SU-DHL-6 (cell line): ENCODE data around the gene PLCB1.

ENCODE experiments used
- H2AFZ ChIP-seq: fragments of 200-600 bp; sonication (generic); 2 replicates; pipeline ENCODE4 v1.6.1; 2014; ENCODE audit warnings: low read depth, mild to moderate bottlenecking, moderate library complexity, mixed read lengths, antibody characterized with exemption, low read length; ENCODE audit not compliant: severe bottlenecking
- H3F3A ChIP-seq: fragments of 200-600 bp; shearing (Covaris generic); 2 replicates; pipeline ENCODE4 v1.6.0; 2016; ENCODE audit warnings: antibody characterized with exemption, mild to moderate bottlenecking; ENCODE audit not compliant: insufficient read depth
- H3K27ac ChIP-seq: fragments of 200-600 bp; sonication (generic); 2 replicates; pipeline ENCODE4 v1.5.1; 2016; ENCODE audit warnings: low read depth, mild to moderate bottlenecking, low read length, moderate library complexity, mixed read lengths
- H3K27me3 ChIP-seq: fragments of 200-600 bp; sonication (generic), shearing (Covaris generic); 2 replicates; pipeline ENCODE4 v1.6.0; 2014; ENCODE audit warnings: mild to moderate bottlenecking, low read length
- H3K36me3 ChIP-seq: fragments of 200-600 bp; sonication (generic); 2 replicates; pipeline ENCODE4 v1.6.1; 2014; ENCODE audit warnings: mild to moderate bottlenecking, low read length, mixed read lengths
- H3K4me2 ChIP-seq: fragments of 300-600, 200-600 bp; shearing (Covaris generic), sonication (generic); 2 replicates; pipeline ENCODE4 v1.6.0; 2014; ENCODE audit warnings: low read length, low read depth, mild to moderate bottlenecking; ENCODE audit not compliant: poor library complexity, severe bottlenecking
- H3K4me3 ChIP-seq: fragments of 200-600 bp; sonication (generic); 2 replicates; pipeline ENCODE4 v1.5.1; 2014; ENCODE audit warnings: antibody characterized with exemption, low read length, mild to moderate bottlenecking, mixed read lengths; ENCODE audit not compliant: insufficient read depth, poor library complexity, severe bottlenecking
- H3K79me2 ChIP-seq: fragments of 200-600 bp; sonication (generic); 2 replicates; pipeline ENCODE4 v1.6.1; 2014; ENCODE audit warnings: mild to moderate bottlenecking, low read length, moderate library complexity; ENCODE audit not compliant: insufficient read depth
- H3K9ac ChIP-seq: fragments of 200-600 bp; sonication (generic); 2 replicates; pipeline ENCODE4 v1.7.0; 2014; ENCODE audit warnings: mild to moderate bottlenecking, low read length
- H3K9me2 ChIP-seq: fragments of 200-600 bp; sonication (generic); replicated peaks from 2 replicates; pipeline ENCODE4 v1.6.1; 2014; ENCODE audit warnings: low read length; ENCODE audit not compliant: insufficient read depth
- H3K9me3 ChIP-seq: fragments of 200-600 bp; sonication (generic); 2 replicates; pipeline ENCODE4 v1.6.1; 2014; ENCODE audit warnings: low read length, mixed read lengths; ENCODE audit not compliant: insufficient read depth
- H4K20me1 ChIP-seq: fragments of 200-600 bp; sonication (generic); 2 replicates; pipeline ENCODE4 v1.6.1; 2014; ENCODE audit warnings: low read depth, mild to moderate bottlenecking, antibody characterized with exemption, low read length, moderate library complexity, mixed read lengths
- EZH2phosphoT487 ChIP-seq: fragments of 200-600 bp; sonication (generic), shearing (Covaris generic); conservative IDR thresholded peaks from 2 replicates; pipeline ENCODE4 v1.6.1; 2018; ENCODE audit warnings: mild to moderate bottlenecking, antibody characterized with exemption, low read length, moderate library complexity, mixed read lengths
- TF ChIP-seq, protein P1 (sequence below): fragments of 200-600 bp; sonication (generic); IDR thresholded peaks from one replicate; pipeline ENCODE4 v1.5.1; 2017; ENCODE audit warnings: antibody characterized with exemption, mild to moderate bottlenecking, low read length, moderate library complexity; ENCODE audit not compliant: insufficient read depth, poor library complexity, severe bottlenecking

Gene PLCB1

DNA sequence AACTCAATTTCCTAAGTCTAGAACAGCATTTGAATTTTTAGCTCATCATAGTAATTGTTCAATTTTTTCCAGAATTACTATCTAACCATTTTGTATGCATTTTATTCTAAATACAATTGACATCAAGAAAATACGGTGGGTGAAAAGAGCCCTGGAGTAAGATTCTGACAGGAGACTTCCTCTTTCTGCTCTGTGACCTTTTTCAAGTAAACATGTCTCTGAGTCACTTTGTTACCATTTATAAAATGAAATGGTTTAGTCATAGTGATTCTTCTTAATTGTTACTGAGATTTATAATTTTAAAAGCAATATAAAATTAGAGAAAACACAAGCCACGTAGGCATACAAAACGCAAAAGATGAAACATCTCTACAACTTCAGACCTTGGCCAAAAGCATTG, 80.2 kb downstream of the PLCB1 start:
- no peaks in the 10 kb centered on the region for H3K79me2 ChIP-seq
- no peaks in the 10 kb centered on the region for H3K9me2 ChIP-seq
- H2AFZ ChIP-seq: no peak overlapping the region
- H3K27ac ChIP-seq: no peak overlapping the region
- H3K36me3 ChIP-seq: no peaks in the 10 kb centered on the region
- TF ChIP-seq EZH2phosphoT487: no peak
- TF ChIP-seq, protein P1, sequence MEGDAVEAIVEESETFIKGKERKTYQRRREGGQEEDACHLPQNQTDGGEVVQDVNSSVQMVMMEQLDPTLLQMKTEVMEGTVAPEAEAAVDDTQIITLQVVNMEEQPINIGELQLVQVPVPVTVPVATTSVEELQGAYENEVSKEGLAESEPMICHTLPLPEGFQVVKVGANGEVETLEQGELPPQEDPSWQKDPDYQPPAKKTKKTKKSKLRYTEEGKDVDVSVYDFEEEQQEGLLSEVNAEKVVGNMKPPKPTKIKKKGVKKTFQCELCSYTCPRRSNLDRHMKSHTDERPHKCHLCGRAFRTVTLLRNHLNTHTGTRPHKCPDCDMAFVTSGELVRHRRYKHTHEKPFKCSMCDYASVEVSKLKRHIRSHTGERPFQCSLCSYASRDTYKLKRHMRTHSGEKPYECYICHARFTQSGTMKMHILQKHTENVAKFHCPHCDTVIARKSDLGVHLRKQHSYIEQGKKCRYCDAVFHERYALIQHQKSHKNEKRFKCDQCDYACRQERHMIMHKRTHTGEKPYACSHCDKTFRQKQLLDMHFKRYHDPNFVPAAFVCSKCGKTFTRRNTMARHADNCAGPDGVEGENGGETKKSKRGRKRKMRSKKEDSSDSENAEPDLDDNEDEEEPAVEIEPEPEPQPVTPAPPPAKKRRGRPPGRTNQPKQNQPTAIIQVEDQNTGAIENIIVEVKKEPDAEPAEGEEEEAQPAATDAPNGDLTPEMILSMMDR: no peak
- H4K20me1 ChIP-seq: no peaks in the 10 kb centered on the region
- H3K9me3 ChIP-seq: no peaks in the 10 kb centered on the region
- H3K27me3 ChIP-seq: no peaks in the 10 kb centered on the region
- no peak overlapping the region for H3K4me3 ChIP-seq
- no peak overlapping the region for H3K4me2 ChIP-seq
- H3K9ac ChIP-seq: no peak overlapping the region
- no peaks in the 10 kb centered on the region for H3F3A ChIP-seq

DNA sequence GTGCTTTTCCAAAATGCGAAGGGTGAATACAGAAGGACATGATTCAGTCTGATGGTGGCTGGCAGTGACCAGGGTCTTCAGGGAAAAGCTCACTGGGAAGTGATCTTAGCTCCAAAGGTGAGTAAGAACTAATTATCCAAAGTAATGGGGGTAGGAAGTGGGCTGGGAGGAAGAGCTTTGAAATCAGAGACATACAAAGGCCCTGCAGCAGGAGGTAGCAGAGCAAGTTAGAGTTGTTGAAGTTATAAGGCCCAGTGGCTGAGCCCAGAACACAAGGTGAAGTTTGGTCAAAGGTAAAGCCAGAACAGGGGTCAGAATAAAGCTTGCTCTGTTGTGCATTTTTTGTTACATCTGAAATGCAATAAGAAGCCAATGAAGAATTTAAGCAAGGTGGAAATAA, 81.2 kb downstream of the PLCB1 start:
- H3K4me3 ChIP-seq: no peak overlapping the region
- H3K4me2 ChIP-seq: no peak overlapping the region
- H2AFZ ChIP-seq: no peak overlapping the region

DNA sequence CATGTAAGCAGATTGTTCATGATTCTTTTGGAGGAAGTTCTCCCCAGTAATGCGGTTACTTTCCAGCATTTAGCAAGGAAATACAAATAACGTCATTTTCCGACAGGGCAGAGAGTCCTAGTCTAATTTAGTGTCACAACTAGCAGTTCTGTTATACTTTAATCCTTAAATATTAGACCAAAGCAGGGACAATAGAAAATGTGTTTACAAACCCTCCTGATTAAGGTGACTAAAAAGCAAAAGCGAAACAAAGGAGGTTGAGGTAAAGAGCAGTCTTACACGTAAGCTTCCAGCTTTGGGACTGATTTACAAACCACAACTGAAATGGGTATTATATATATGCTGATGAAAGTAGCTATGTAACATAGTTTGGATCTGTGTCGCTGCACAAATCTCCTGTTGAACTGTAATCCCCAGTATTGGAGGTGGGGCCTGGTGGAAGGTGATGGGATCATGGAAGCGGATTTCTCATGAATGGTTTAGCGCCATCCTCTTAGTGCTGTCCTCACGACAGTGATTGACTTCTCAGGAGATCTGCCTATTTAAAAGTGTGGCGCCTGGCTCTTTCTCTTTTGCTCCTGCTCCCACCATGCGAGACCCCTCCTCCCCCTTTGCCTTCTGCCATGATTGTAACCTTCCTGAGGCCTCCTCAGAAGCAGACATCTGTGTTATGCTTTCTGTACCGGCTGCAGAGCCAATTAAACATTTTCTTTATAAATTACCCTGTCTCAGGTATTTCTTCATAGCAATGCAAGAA, 81.9 kb downstream of the PLCB1 start:
- Histone ChIP-seq H3K9me2 (no peaks in the 10 kb centered on the region), H2AFZ (no peak overlapping the region), H3F3A (no peaks in the 10 kb centered on the region), H3K79me2 (no peaks in the 10 kb centered on the region), H3K9ac (no peak overlapping the region), H3K9me3 (no peaks in the 10 kb centered on the region), H3K4me3 (no peak overlapping the region), H3K36me3 (no peaks in the 10 kb centered on the region), H3K4me2 (no peak overlapping the region), H4K20me1 (no peaks in the 10 kb centered on the region), H3K27ac (no peak overlapping the region), H3K27me3 (no peaks in the 10 kb centered on the region)
- TF ChIP-seq, protein P1: no peak
- no peak for TF ChIP-seq EZH2phosphoT487

More for the DNA sequence above, 81.2 kb downstream of the PLCB1 start:
- Histone ChIP-seq H3K27me3 (no peaks in the 10 kb centered on the region), H3K36me3 (no peaks in the 10 kb centered on the region), H4K20me1 (no peaks in the 10 kb centered on the region), H3K9me2 (no peaks in the 10 kb centered on the region), H3K9ac (no peak overlapping the region), H3K79me2 (no peaks in the 10 kb centered on the region), H3K27ac (no peak overlapping the region), H3F3A (no peaks in the 10 kb centered on the region), H3K9me3 (no peaks in the 10 kb centered on the region)
- TF ChIP-seq, protein P1: no peak
- TF ChIP-seq EZH2phosphoT487: no peak
